ENCODE results near the gene EPHB2.

EPHB2 gene

GRCh38 chr1:22767852-22768251 is 57.2 kb downstream of the EPHB2 start:
- Histone ChIP-seq H3K27me3 (no peaks in the 10 kb centered on the region), H3K36me3 (no peaks in the 10 kb centered on the region), H3K4me3 (ENCODE audit: low read depth in 1 of 2, low read length in 1 of 2) (no peak overlapping the region), H3K4me1 (ENCODE audit: control insufficient read depth in 1 of 2, insufficient read depth in 1 of 2, low read depth in 1 of 2, low read length in 1 of 2) (no peaks in the 10 kb centered on the region), H3K9me3 (no peaks in the 10 kb centered on the region), H3K27ac (no peak overlapping the region)
- no peak for TF ChIP-seq CTCF (IDR thresholded peaks at IDR 0.05)

DNA sequence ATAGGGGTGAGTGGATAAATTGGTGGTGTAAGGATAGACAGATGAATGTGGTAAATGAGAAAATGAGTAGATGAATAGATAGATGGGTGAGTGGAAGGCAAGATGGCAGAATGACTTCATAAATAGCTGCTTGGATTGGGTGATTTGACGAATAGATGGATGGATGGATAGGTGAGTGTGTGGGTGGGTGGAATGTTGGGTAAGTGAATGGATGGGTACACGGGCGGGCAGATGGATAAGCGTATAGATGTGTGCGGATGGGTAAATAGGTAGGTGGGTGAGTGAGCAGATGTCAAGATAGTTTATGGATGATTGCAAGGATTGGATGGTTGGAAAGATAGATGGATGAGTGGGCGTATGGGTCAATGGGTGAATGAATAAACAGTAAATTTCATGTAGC is 59.3 kb downstream of the EPHB2 start:
- no peak for TF ChIP-seq CTCF (IDR thresholded peaks at IDR 0.05)
- Histone ChIP-seq H3K4me1 (ENCODE audit: control insufficient read depth in 1 of 2, insufficient read depth in 1 of 2, low read depth in 1 of 2, low read length in 1 of 2) (no peaks in the 10 kb centered on the region), H3K9me3 (no peaks in the 10 kb centered on the region), H3K36me3 (no peaks in the 10 kb centered on the region), H3K27me3 (no peaks in the 10 kb centered on the region), H3K4me3 (ENCODE audit: low read depth in 1 of 2, low read length in 1 of 2) (no peak overlapping the region), H3K27ac (no peak overlapping the region)

DNA sequence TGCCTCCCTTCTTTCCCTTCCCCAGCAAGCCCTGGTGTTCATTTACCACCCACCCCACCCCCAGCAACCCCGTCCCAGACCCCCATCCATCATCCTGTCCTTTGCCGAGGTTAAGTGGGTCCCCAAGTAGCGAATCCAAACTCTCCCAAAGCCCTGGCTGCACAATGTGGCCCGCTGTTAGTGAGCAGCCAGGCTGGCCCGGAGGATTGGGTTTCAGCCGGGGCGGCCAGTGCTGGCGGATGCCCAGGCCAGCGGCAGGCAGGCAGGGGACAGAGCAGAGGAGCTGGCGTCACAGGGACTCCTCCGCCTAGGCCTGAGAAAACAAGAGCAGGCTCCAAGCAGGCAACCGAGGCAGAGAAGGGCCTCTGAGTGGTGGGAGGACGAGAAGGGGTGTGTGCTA is 61.4 kb downstream of the EPHB2 start:
- no peak overlapping the region for H3K4me3 ChIP-seq (ENCODE audit: low read depth in 1 of 2, low read length in 1 of 2)
- no peak for TF ChIP-seq CTCF (IDR thresholded peaks at IDR 0.05)
- H3K27me3 ChIP-seq, result peaks cover 9% of the 10 kb centered on the region
- no peaks in the 10 kb centered on the region for H3K36me3 ChIP-seq
- no peaks in the 10 kb centered on the region for H3K4me1 ChIP-seq (ENCODE audit: control insufficient read depth in 1 of 2, insufficient read depth in 1 of 2, low read depth in 1 of 2, low read length in 1 of 2)
- no peak overlapping the region for H3K27ac ChIP-seq
- H3K9me3 ChIP-seq, result no peaks in the 10 kb centered on the region

DNA sequence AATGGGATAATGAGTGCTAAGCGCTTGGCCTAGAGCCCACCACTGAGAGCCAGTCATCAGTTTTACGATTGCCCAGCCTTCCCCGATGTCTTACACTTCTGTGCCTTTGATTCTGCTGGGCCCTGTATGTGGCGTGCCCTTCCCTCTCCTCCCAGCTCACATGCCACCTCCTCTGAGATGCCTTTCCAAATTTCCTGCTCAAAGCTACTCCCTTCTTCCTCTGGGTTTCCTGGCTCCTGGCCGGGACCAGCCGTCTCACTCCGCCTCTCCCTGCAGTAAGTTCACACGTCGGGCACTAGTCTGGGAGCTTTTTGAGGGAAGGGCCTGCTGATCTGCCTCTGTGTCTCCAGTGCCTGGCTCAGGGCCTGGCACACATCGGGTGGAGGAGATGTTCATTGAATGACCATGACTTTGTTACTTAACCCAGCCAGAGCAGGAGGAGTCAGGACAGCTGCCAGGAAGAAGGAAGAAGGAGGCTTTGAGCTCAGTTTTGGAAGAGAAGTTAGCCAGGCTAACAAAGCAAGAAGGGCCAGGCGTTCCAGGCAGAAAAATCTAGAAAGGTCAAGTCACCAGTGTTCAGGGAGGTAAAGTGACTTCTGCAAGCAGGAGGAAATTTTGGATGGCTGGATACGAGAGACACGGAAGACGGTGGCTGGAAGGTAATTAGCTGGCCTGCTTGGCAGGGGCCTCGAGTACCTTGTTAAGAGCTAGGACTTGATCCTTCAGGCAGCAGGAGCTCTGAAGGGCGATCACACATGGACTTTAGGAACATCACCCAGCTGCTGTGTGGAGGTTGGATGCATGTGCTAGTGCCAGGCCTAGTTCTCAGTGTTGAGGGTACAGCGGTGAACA is 63.6 kb downstream of the EPHB2 start:
- H3K4me3 ChIP-seq (ENCODE audit: low read depth in 1 of 2, low read length in 1 of 2), result no peak overlapping the region
- no peak for TF ChIP-seq CTCF (IDR thresholded peaks at IDR 0.05)
- H3K36me3 ChIP-seq, result no peaks in the 10 kb centered on the region
- H3K9me3 ChIP-seq, result no peaks in the 10 kb centered on the region
- H3K4me1 ChIP-seq (ENCODE audit: control insufficient read depth in 1 of 2, insufficient read depth in 1 of 2, low read depth in 1 of 2, low read length in 1 of 2), result no peaks in the 10 kb centered on the region
- no peak overlapping the region for H3K27ac ChIP-seq
- peaks cover 19% of the 10 kb centered on the region for H3K27me3 ChIP-seq

GRCh38 chr1:22774833-22775182 is 64.2 kb downstream of the EPHB2 start:
- Histone ChIP-seq H3K4me1 (ENCODE audit: control insufficient read depth in 1 of 2, insufficient read depth in 1 of 2, low read depth in 1 of 2, low read length in 1 of 2) (no peaks in the 10 kb centered on the region), H3K27ac (no peak overlapping the region), H3K36me3 (no peaks in the 10 kb centered on the region), H3K4me3 (ENCODE audit: low read depth in 1 of 2, low read length in 1 of 2) (no peak overlapping the region), H3K27me3 (peaks cover 19% of the 10 kb centered on the region), H3K9me3 (no peaks in the 10 kb centered on the region)
- TF ChIP-seq CTCF (IDR thresholded peaks at IDR 0.05), result no peak
